ENCODE data around the gene HAGH.

The HAGH gene

GRCh38 chr16:1775006-1775845 is 51.4 kb downstream of the HAGH start:
- no peaks in the 10 kb centered on the region for H3K9me3 ChIP-seq (ENCODE audit: insufficient read depth, low read depth, low read length)
- H3K4me3 ChIP-seq (ENCODE audit: low read length), result no peak overlapping the region
- H3K27ac ChIP-seq (ENCODE audit: low read length), result no peak overlapping the region
- H3K4me1 ChIP-seq (ENCODE audit: insufficient read depth, low read length), result no peaks in the 10 kb centered on the region; the same call in 1 of the 2 replicates
- peaks cover 29% of the 10 kb centered on the region; the same call in 1 of the 2 replicates for H3K36me3 ChIP-seq (ENCODE audit: insufficient read depth, low read depth, low read length)
- no peak overlapping the region for H3K9ac ChIP-seq (ENCODE audit: low read depth, low read length)
- H3K27me3 ChIP-seq (ENCODE audit: insufficient read depth, low read length), result no peaks in the 10 kb centered on the region

GRCh38 chr16:1774448-1774780 is 52.2 kb downstream of the HAGH start:
- H3K4me1 ChIP-seq (ENCODE audit: insufficient read depth, low read length), result no peaks in the 10 kb centered on the region; the same call in 1 of the 2 replicates
- H3K27ac ChIP-seq (ENCODE audit: low read length), result no peak overlapping the region
- H3K9ac ChIP-seq (ENCODE audit: low read depth, low read length), result peak overlapping the region; percentile 96; the same call in 1 of the 2 replicates
- peaks cover 29% of the 10 kb centered on the region; the same call in 1 of the 2 replicates for H3K36me3 ChIP-seq (ENCODE audit: insufficient read depth, low read depth, low read length)
- no peaks in the 10 kb centered on the region for H3K9me3 ChIP-seq (ENCODE audit: insufficient read depth, low read depth, low read length)
- no peaks in the 10 kb centered on the region for H3K27me3 ChIP-seq (ENCODE audit: insufficient read depth, low read length)
- peak overlapping the region; percentile 94; the same call in 1 of the 2 replicates for H3K4me3 ChIP-seq (ENCODE audit: low read length)

GRCh38 chr16:1773703-1774447 is 52.8 kb downstream of the HAGH start:
- H3K9me3 ChIP-seq (ENCODE audit: insufficient read depth, low read depth, low read length), result no peaks in the 10 kb centered on the region
- H3K27ac ChIP-seq (ENCODE audit: low read length), result no peak overlapping the region
- peak overlapping the region; percentile 96 for H3K9ac ChIP-seq (ENCODE audit: low read depth, low read length)
- H3K4me1 ChIP-seq (ENCODE audit: insufficient read depth, low read length), result no peaks in the 10 kb centered on the region; the same call in 1 of the 2 replicates
- H3K4me3 ChIP-seq (ENCODE audit: low read length), result peak overlapping the region; percentile 94
- H3K36me3 ChIP-seq (ENCODE audit: insufficient read depth, low read depth, low read length), result peaks cover 29% of the 10 kb centered on the region; the same call in 1 of the 2 replicates
- H3K27me3 ChIP-seq (ENCODE audit: insufficient read depth, low read length), result no peaks in the 10 kb centered on the region

- H3K9ac ChIP-seq (ENCODE audit: low read depth, low read length), result peak within 1 kb of the TSS; percentile 96
- H3K4me1 ChIP-seq (ENCODE audit: insufficient read depth, low read length), result no peaks in the 10 kb centered on the region; the same call in 1 of the 2 replicates
- no peaks in the 10 kb centered on the region for H3K27me3 ChIP-seq (ENCODE audit: insufficient read depth, low read length)
- H3K36me3 ChIP-seq (ENCODE audit: insufficient read depth, low read depth, low read length), result peaks cover 28% of the 10 kb centered on the region; the same call in 1 of the 2 replicates
- H3K27ac ChIP-seq (ENCODE audit: low read length), result peak within 1 kb of the TSS; percentile 85
- peak within 1 kb of the TSS; percentile 94 for H3K4me3 ChIP-seq (ENCODE audit: low read length)
- H3K9me3 ChIP-seq (ENCODE audit: insufficient read depth, low read depth, low read length), result no peaks in the 10 kb centered on the region
These were observed 53.5 kb downstream of the HAGH start, which contains the start of gene MRPS34 for GRCh38 chr16:1772908-1773702. MRPS34 (minus strand) TSS chr16:1773134; CDS start chr16:1773119, 15 bp downstream.

- peak within 1 kb of the TSS; percentile 85 for H3K27ac ChIP-seq (ENCODE audit: low read length)
- H3K4me3 ChIP-seq (ENCODE audit: low read length), result peak within 1 kb of the TSS; percentile 94
- H3K4me1 ChIP-seq (ENCODE audit: insufficient read depth, low read length), result no peaks in the 10 kb centered on the region; the same call in 1 of the 2 replicates
- H3K9ac ChIP-seq (ENCODE audit: low read depth, low read length), result peak within 1 kb of the TSS; percentile 96
- no peaks in the 10 kb centered on the region for H3K9me3 ChIP-seq (ENCODE audit: insufficient read depth, low read depth, low read length)
- H3K27me3 ChIP-seq (ENCODE audit: insufficient read depth, low read length), result no peaks in the 10 kb centered on the region
- peaks cover 27% of the 10 kb centered on the region for H3K36me3 ChIP-seq (ENCODE audit: insufficient read depth, low read depth, low read length)
These were observed 54.2 kb downstream of the HAGH start, which contains the start of gene EME2 for GRCh38 chr16:1772362-1772907. EME2 (plus strand) TSS chr16:1772810; CDS start chr16:1773228, 418 bp downstream.

- Histone ChIP-seq H3K4me1 (ENCODE audit: insufficient read depth, low read length) (no peaks in the 10 kb centered on the region; the same call in 1 of the 2 replicates), H3K36me3 (ENCODE audit: insufficient read depth, low read depth, low read length) (peaks cover 27% of the 10 kb centered on the region)
These were observed 54.7 kb downstream of the HAGH start for GRCh38 chr16:1771864-1772361.

GRCh38 chr16:1771188-1771863 is 55.3 kb downstream of the HAGH start, which contains the start of gene NME3:
NME3 (minus strand) TSS chr16:1771543; CDS start chr16:1771534, 9 bp downstream.
- no peaks in the 10 kb centered on the region; the same call in 1 of the 2 replicates for H3K4me1 ChIP-seq (ENCODE audit: insufficient read depth, low read length)
- no peaks in the 10 kb centered on the region for H3K9me3 ChIP-seq (ENCODE audit: insufficient read depth, low read depth, low read length)
- peak within 1 kb of the TSS; percentile 96 for H3K9ac ChIP-seq (ENCODE audit: low read depth, low read length)
- peak within 1 kb of the TSS; percentile 85 for H3K27ac ChIP-seq (ENCODE audit: low read length)
- no peaks in the 10 kb centered on the region for H3K27me3 ChIP-seq (ENCODE audit: insufficient read depth, low read length)
- H3K4me3 ChIP-seq (ENCODE audit: low read length), result peak within 1 kb of the TSS; percentile 94
- peaks cover 22% of the 10 kb centered on the region for H3K36me3 ChIP-seq (ENCODE audit: insufficient read depth, low read depth, low read length)

More at GRCh38 chr16:1771864-1772361, 54.7 kb downstream of the HAGH start:
- H3K27me3 ChIP-seq (ENCODE audit: insufficient read depth, low read length), result no peaks in the 10 kb centered on the region
- H3K9ac ChIP-seq (ENCODE audit: low read depth, low read length), result peak overlapping the region; percentile 96
- H3K9me3 ChIP-seq (ENCODE audit: insufficient read depth, low read depth, low read length), result no peaks in the 10 kb centered on the region
- H3K27ac ChIP-seq (ENCODE audit: low read length), result peak overlapping the region; percentile 85
- H3K4me3 ChIP-seq (ENCODE audit: low read length), result peak overlapping the region; percentile 94

- H3K9me3 ChIP-seq (ENCODE audit: insufficient read depth, low read depth, low read length), result no peaks in the 10 kb centered on the region
- no peaks in the 10 kb centered on the region for H3K27me3 ChIP-seq (ENCODE audit: insufficient read depth, low read length)
- peak overlapping the region; percentile 96 for H3K9ac ChIP-seq (ENCODE audit: low read depth, low read length)
- H3K4me3 ChIP-seq (ENCODE audit: low read length), result peak overlapping the region; percentile 94
- no peak overlapping the region for H3K27ac ChIP-seq (ENCODE audit: low read length)
- H3K36me3 ChIP-seq (ENCODE audit: insufficient read depth, low read depth, low read length), result peaks cover 21% of the 10 kb centered on the region
- no peaks in the 10 kb centered on the region; the same call in 1 of the 2 replicates for H3K4me1 ChIP-seq (ENCODE audit: insufficient read depth, low read length)
These were observed 56.1 kb downstream of the HAGH start for GRCh38 chr16:1770328-1771187.

- no peaks in the 10 kb centered on the region for H3K27me3 ChIP-seq (ENCODE audit: insufficient read depth, low read length)
- H3K4me1 ChIP-seq (ENCODE audit: insufficient read depth, low read length), result no peaks in the 10 kb centered on the region; the same call in 1 of the 2 replicates
- H3K36me3 ChIP-seq (ENCODE audit: insufficient read depth, low read depth, low read length), result peaks cover 17% of the 10 kb centered on the region; the same call in 1 of the 2 replicates
- H3K4me3 ChIP-seq (ENCODE audit: low read length), result peak overlapping the region; percentile 94; the same call in 1 of the 2 replicates
- H3K27ac ChIP-seq (ENCODE audit: low read length), result no peak overlapping the region
- no peaks in the 10 kb centered on the region for H3K9me3 ChIP-seq (ENCODE audit: insufficient read depth, low read depth, low read length)
- H3K9ac ChIP-seq (ENCODE audit: low read depth, low read length), result peak overlapping the region; percentile 96; the same call in 1 of the 2 replicates
These were observed 57.0 kb downstream of the HAGH start for GRCh38 chr16:1769402-1770300.
